AG08395 (cell line): Measurements from ENCODE around the gene ARL16.

Experiments
- DNase-seq: peaks from one replicate; pipeline ENCODE4 v3.0.0; 2012; ENCODE audit warnings: mixed read lengths, low spot score

The ARL16 gene

DNA sequence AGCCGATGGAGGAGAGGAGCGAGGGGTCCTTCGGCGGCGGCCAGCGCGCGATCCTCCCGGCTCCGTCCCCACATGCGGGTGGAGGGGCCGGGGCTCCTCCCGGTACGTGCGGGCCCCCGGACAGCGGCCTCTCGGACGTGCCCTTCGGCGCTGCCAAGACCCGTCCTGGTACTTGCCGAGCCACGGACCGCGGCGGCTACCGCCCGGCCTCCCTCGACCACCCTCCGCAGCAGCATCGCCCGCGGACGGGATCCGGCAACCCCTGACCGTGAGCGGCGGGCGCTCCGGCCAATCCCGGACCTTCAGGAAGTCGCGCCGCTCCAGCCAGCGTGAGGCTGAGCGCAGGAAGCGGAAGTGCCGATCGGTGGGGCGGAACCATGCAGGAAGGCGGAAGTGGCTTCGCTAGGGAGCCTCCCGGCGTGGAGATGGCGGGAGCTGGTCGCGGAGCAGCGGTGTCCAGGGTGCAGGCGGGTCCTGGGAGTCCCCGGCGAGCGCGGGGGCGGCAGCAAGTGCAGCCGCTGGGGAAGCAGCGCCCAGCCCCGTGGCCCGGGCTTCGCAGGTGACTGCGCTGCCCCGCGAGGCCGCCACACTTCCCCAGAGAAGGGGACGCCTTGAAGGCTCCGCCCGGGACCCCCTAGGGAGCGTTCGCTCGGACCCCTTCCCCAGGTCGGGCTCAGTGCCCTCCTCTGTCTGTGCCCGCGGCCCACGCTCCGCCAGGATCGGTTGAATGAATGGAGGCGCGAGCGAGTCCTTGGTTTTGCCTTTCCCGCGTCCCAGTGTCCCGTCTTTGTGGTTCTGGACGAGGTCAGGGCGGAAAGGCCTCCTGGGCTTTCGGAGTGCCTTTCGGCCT, 17.0 kb downstream of the ARL16 start, which contains the start of the genes CCDC137 and OXLD1:
Gene CCDC137, plus strand, starts transcription at position 396 of the 850 bp plus-strand sequence. Its CDS starts 30 bp downstream, at position 426.
Gene OXLD1, minus strand, starts transcription at position 264 of the 850 bp plus-strand sequence. Its CDS starts 28 bp downstream, at position 236.
- DNase-seq, result peak; percentile 98

DNA sequence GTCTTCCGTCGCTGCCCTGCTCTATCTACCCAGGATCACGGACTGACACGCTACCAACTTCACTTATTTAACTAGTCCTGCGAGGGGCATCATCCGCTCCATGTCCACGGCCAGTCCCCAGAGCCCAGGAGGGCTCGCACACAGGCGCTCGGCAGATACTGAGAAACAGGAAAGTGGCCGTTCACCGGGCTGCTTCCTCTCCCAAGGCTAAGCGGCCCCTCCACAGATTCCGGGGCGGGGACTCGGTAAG, 17.6 kb downstream of the ARL16 start:
- DNase-seq, result no peak

DNA sequence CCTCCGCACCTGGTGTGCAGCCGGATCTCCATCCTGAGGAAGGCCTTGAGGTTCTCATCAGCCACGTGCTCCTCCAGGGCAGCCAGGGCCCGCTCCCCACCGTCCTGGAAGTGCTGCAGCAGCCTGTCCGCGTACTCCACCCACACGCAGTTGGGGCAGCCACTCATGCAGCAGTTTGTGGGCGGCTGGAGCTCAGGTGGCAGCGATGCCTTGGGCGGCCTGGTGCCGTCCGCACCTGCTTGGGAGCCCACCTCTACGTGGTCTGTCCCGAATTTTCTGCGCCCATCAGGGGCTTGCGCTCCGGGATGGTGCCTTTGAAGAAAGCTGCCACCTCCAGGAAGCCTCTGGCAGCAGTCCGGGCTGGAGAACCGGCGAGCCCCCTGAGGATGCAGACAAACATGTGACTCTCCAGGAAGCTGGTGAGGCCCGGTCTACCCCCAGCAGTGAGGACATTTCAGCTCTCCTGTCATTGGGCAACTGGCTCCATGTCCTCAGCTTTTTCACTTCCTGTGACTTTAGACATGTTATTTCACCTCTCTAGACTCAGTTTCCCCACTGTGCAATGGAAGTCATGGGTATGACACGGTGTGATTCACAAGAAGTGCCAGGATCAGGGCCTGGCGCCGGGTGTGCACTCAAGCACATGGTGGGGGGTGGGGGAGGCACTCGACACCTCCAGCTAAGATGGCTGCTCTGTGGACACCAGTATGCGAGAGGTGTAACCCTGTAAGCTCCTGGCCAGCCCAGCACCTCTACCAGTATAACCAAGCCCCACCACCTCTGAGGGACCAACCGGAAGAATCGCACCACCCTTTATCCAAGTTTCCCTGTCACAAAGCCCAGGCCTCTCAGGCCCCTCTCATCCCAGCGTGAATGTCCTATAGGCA, 18.1 kb downstream of the ARL16 start:
- DNase-seq, result no peak

- no peak for DNase-seq
These were observed 19.5 kb downstream of the ARL16 start for GRCh38 chr17:81664051-81664470.

- no peak for DNase-seq
These were observed 21.6 kb downstream of the ARL16 start for GRCh38 chr17:81662002-81662401.

DNA sequence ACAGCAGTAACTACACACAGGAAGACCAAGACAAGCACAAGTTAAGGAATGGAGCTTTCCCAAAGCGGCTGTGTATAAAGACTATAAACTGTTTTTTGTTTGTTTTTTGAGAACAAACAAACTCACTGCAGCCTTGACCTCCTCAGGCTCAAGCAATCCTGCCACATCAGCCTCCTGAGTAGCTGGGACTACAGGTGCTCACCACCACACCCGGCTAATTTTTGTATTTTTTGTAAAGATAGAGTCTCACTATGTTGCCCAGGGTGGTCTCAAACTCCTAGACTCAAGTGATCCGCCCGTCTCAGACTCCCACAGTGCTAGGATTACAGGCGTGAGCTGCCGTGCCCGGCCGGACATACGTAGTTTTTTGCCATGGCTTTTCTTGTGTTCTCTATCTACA, 23.2 kb downstream of the ARL16 start:
- no peak for DNase-seq

DNA sequence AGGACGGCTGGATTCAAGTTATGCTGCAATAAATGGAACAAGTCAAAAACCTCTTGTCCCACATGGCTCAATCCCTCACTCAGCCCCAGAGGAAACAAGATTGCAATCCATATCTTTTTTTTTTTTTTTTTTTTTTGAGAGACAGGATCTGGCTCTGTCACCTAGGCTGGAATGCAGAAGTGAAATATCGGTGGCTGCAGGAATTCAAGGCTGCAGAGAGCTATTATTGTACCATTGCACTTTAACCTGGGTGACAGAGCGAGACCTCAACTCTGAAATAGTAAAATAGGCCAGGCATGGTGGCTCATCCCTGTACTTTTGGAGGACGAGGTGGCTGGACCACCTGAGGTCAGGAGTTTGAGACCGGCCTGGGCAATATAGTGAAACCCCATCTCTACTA, 24.6 kb downstream of the ARL16 start:
- no peak for DNase-seq

DNA sequence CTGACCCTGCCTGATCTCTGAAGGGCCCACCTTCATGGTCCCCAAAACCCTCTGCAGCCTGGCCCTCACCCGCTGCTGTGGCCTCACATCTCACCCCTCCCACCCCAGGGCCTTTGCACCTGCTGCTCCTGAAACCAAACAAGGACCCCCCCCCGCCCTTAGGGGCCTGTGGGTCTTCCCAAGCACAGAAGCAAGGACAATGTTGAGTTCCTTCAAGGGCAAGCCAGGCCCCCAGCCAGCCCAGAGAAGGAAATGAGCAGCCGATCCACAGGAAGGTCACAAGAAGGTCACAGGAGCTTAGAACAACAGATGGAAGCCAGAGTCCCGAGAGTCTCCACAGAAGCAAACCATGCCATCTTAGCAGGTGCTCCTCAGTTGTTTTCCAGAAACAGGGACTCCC, 26.8 kb downstream of the ARL16 start:
- DNase-seq, result no peak

- DNase-seq, result no peak
These were observed 27.4 kb downstream of the ARL16 start, which contains the start of gene PDE6G for GRCh38 chr17:81656118-81656743. Gene PDE6G (minus strand): TSS chr17:81656542. CDS start chr17:81653305, 3,237 bp downstream.

- DNase-seq, result no peak
These were observed 28.0 kb downstream of the ARL16 start for GRCh38 chr17:81655378-81656117.

GRCh38 chr17:81652906-81653771, 30.5 kb downstream of the ARL16 start:
- DNase-seq, result no peak

DNA sequence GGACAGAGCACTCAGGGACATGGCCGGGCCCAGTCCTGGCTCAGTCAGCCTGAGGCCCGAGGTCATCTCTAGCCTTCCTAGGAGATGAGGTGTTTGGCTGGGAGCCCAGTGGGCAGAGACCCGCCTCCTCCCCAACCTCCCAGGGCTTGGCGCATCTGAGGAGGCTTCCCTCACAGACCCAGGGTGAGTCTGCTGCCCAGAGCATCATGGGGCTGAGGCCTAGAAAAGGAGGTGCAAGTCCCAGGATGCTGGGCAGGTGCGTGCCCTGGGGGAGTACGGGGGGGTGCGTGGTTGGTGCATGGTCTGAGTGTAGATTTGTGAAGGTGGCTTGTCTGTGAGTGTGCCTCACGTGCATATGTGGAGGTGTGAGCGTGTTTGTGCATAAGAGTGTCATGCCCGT, 31.9 kb downstream of the ARL16 start:
- peak; percentile 95 for DNase-seq

GRCh38 chr17:81650951-81651350, 32.6 kb downstream of the ARL16 start:
- no peak for DNase-seq

GRCh38 chr17:81648707-81649085, 34.9 kb downstream of the ARL16 start:
- no peak for DNase-seq

- no peak for DNase-seq
These were observed 35.4 kb downstream of the ARL16 start for GRCh38 chr17:81648013-81648706.

DNA sequence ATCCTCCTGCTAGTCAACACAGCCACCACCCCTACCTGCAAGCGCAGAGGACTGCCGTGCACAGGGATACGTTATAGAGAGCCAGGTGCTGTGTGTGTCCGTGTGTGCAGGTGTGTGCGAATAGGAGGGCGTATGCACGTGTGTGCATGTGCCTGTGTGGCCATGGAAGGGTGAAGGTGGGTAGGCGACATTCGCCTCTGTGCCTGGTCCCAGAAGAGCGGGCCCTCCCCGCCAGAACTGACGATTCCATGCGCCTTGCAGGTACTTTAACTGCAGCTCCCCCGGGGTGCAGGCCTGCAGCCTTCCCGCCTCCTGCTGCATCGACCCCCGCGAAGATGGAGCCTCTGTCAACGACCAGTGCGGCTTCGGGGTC, 36.0 kb downstream of the ARL16 start:
- DNase-seq, result no peak

- no peak for DNase-seq
These were observed 36.6 kb downstream of the ARL16 start for GRCh38 chr17:81646869-81647600.

DNA sequence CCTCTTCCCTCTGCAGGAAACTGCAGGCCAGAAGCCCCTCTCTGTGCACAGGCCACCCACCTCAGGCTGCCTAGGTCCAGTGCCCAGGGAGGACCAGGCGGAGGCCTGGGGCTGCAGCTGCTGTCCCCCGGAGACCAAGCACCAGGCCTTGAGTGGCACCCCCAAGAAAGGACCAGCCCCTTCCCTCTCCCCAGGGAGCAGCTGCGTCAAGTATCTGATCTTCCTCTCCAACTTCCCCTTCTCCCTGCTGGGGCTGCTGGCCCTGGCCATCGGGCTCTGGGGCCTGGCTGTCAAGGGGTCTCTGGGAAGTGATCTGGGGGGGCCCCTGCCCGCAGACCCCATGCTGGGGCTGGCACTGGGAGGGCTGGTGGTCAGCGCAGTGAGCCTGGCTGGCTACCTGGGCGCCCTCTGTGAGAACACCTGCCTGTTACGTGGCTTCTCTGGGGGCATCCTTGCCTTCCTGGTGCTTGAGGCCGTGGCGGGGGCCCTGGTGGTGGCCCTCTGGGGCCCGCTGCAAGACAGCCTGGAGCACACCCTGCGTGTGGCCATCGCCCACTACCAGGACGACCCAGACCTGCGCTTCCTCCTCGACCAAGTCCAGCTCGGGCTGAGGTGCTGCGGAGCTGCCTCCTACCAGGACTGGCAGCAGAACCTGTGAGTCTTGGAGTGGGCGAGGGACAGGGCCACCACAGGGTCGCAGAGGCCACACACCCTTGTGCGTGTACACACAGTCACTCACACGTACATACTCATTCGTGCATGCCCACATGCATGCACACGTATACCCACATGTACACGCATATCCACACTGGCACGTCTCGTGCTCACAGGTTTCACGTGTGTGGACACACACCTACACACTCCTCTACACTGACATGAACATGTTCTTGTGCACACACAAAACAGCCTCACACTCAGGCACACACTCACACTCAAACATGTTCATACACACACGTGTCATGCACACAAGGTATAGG, 38.3 kb downstream of the ARL16 start:
- no peak for DNase-seq
